Panc1 (cell line): Measurements from ENCODE around the gene ANKH.

Experiments
- CTCF ChIP-seq: fragments of 450-650 bp; IDR thresholded peaks from 2 replicates; pipeline ENCODE4 v1.5.1; 2017; ENCODE audit warnings: mild to moderate bottlenecking
- POLR2AphosphoS5 ChIP-seq: IDR thresholded peaks from 2 replicates; pipeline ENCODE4 v1.6.1; 2012; ENCODE audit warnings: mild to moderate bottlenecking, low read depth, low read length, moderate library complexity
- REST ChIP-seq, 2 experiments: IDR thresholded peaks; 2 replicates each; pipeline ENCODE4 v1.6.1; 2011 to 2012; ENCODE audit warnings: low read depth in 2 of 2, control low read depth in 1 of 2, low read length in 1 of 2, mild to moderate bottlenecking in 1 of 2, moderate library complexity in 1 of 2; ENCODE audit not compliant: insufficient read depth in 1 of 2
- SIN3A ChIP-seq: IDR thresholded peaks from 2 replicates; pipeline ENCODE4 v1.6.1; 2012; ENCODE audit warnings: low read depth, mild to moderate bottlenecking, low read length, moderate library complexity, borderline replicate concordance; ENCODE audit not compliant: insufficient read depth
- TCF7L2 ChIP-seq: IDR thresholded peaks from 2 replicates; pipeline ENCODE4 v1.6.1; 2011; ENCODE audit warnings: mild to moderate bottlenecking, low read depth, low read length, inconsistent platforms

GRCh38 chr5:14851999-14852526 is 19.5 kb downstream of the ANKH start:
- TF ChIP-seq CTCF (no peak), REST (IDR thresholded peaks at IDR 0.05; ENCODE audit: insufficient read depth in 1 of 2, low read depth in 2 of 2, low read length in 1 of 2) (no peak), TCF7L2 (no peak), POLR2AphosphoS5 (no peak), SIN3A (no peak)
